Endothelial cell of umbilical vein (primary cell): ENCODE measurements around the gene MED8. TPM values are rescaled to one million over a fixed set of nuclear protein-coding genes. Genes with fewer than 3 reads are reported as not detected.

Experiments used
- BruUV-seq: library from RNA; stranded (reverse); fragments of 400-500 nt; replicated peaks from 2 replicates; lab custom pipeline; 2021; lab: Mats Ljungman, UMichigan
- CTCF ChIA-PET: fragments of 300-600, 350-600 bp; sonication (Branson Sonifier 250); formaldehyde crosslinking; loops from one replicate; lab custom pipeline; 2021; ENCODE audit warnings: antibody characterized with exemption, inconsistent platforms; lab: Charles Lee
- POLR2A ChIA-PET: fragments of 300-600, 350-600 bp; sonication (Branson Sonifier 250); formaldehyde crosslinking; loops from one replicate; lab custom pipeline; 2021; ENCODE audit warnings: antibody characterized with exemption, inconsistent platforms; lab: Charles Lee
- DNase-seq: peaks from one replicate; pipeline ENCODE4 v3.0.0-alpha.2; 2011; ENCODE audit warnings: low read depth, low spot score
- FAIRE-seq: peaks from 2 replicates; lab custom pipeline; 2011; peaks lifted over from hg19 to GRCh38; lab: Jason Lieb, UNC
- H2AFZ ChIP-seq: 2 replicates; pipeline ENCODE4 v1.6.0; 2012; ENCODE audit warnings: low read depth, low read length, control low read depth, inconsistent platforms
- H3K27ac ChIP-seq: 2 replicates; pipeline ENCODE4 v1.5.1; 2011; ENCODE audit warnings: low read depth, mild to moderate bottlenecking, control low read depth, low read length, moderate library complexity; ENCODE audit not compliant: insufficient read depth
- H3K27me3 ChIP-seq, 2 experiments: 2 replicates each; pipeline versions ENCODE4 v1.6.0 to v1.6.1; 2011; ENCODE audit warnings: low read length in 2 of 2, mixed read lengths in 1 of 2; ENCODE audit not compliant: control insufficient read depth in 2 of 2, insufficient read depth in 2 of 2
- H3K36me3 ChIP-seq, 2 experiments: 2 replicates in 1 of 2; 3 replicates in 1 of 2; pipeline ENCODE4 v1.5.1; 2011; ENCODE audit warnings: low read length in 2 of 2, mild to moderate bottlenecking in 1 of 2, moderate library complexity in 1 of 2; ENCODE audit not compliant: control insufficient read depth in 2 of 2, insufficient read depth in 2 of 2; ENCODE audit errors: extremely low read depth in 1 of 2
- H3K4me1 ChIP-seq: 3 replicates; pipeline ENCODE4 v1.5.1; 2011; ENCODE audit warnings: mild to moderate bottlenecking, low read length; ENCODE audit not compliant: control insufficient read depth, insufficient read depth; ENCODE audit errors: extremely low read depth
- H3K4me2 ChIP-seq: 2 replicates; pipeline ENCODE4 v1.6.1; 2011; ENCODE audit warnings: low read length, control low read depth, mixed read lengths; ENCODE audit not compliant: insufficient read depth
- H3K4me3 ChIP-seq, 3 experiments: fragments of 200-600 bp in 1 of 3; sonication (generic), shearing (Covaris generic) in 1 of 3; replicated peaks in 1 of 3; 2 replicates each; pipeline ENCODE4 v1.5.1; 2011 to 2016; ENCODE audit warnings: control low read depth in 3 of 3, low read length in 3 of 3, mild to moderate bottlenecking in 2 of 3, inconsistent platforms in 1 of 3, low read depth in 1 of 3, moderate library complexity in 1 of 3; ENCODE audit not compliant: insufficient read depth in 1 of 3
- H3K79me2 ChIP-seq: 2 replicates; pipeline ENCODE4 v1.6.0; 2012; ENCODE audit warnings: low read length, inconsistent platforms; ENCODE audit not compliant: control insufficient read depth, insufficient read depth
- H3K9ac ChIP-seq: replicated peaks from 2 replicates; pipeline ENCODE3; 2011; ENCODE audit warnings: low read length, control low read depth; ENCODE audit not compliant: insufficient read depth; ENCODE audit errors: extremely low read depth
- H3K9me1 ChIP-seq: replicated peaks from 3 replicates; pipeline ENCODE4 v1.6.0; 2011; ENCODE audit warnings: mild to moderate bottlenecking, low read length; ENCODE audit not compliant: control insufficient read depth, insufficient read depth; ENCODE audit errors: extremely low read depth
- H3K9me3 ChIP-seq: replicated peaks from 2 replicates; pipeline ENCODE4 v1.5.1; 2012; ENCODE audit warnings: low read length, inconsistent platforms; ENCODE audit not compliant: control insufficient read depth, insufficient read depth
- H4K20me1 ChIP-seq: replicated peaks from 2 replicates; pipeline ENCODE3; 2011; ENCODE audit warnings: mild to moderate bottlenecking, low read length; ENCODE audit not compliant: control insufficient read depth, insufficient read depth; ENCODE audit errors: extremely low read depth
- EZH2 ChIP-seq: IDR thresholded peaks from 2 replicates; pipeline ENCODE4 v1.6.1; 2012; ENCODE audit warnings: borderline replicate concordance, low read depth, mild to moderate bottlenecking, moderate library complexity, low read length, inconsistent platforms; ENCODE audit not compliant: severe bottlenecking
- FOS ChIP-seq: IDR thresholded peaks from 2 replicates; pipeline ENCODE4 v1.6.1; 2011; ENCODE audit warnings: mild to moderate bottlenecking, low read length, moderate library complexity, borderline replicate concordance; ENCODE audit not compliant: insufficient read depth
- GATA2 ChIP-seq: IDR thresholded peaks from 2 replicates; pipeline ENCODE4 v1.7.0; 2011; ENCODE audit warnings: low read depth, mild to moderate bottlenecking, moderate library complexity, mixed read lengths, low read length; ENCODE audit not compliant: insufficient read length, insufficient read depth
- JUN ChIP-seq: IDR thresholded peaks from 2 replicates; pipeline ENCODE4 v1.6.1; 2011; ENCODE audit warnings: borderline replicate concordance, low read depth; ENCODE audit not compliant: insufficient read length, insufficient read depth
- dilution Hi-C: fragments of 300-500 bp; cut with MboI; formaldehyde crosslinking; loops from one replicate; pipeline ENCODE4 v1.15.0; 2019; ENCODE audit warnings: low sequenced_read_pairs; ENCODE audit not compliant: extremely low pct_ligation_motif_present
- intact Hi-C: fragments of 100-400 bp; cut with micrococcal nuclease; formaldehyde crosslinking; loops from one replicate; pipeline ENCODE4 v1.10.0; 2022
- polyA plus RNA-seq, 4 experiments: library from polyadenylated mRNA; depleted of rRNA in 3 of 4; stranded (reverse) in 3 of 4; unstranded in 1 of 4; fragments of >200 nt; gene quantifications; 2 replicates each; pipeline versions ENCODE4 v1.2.1 to v1.2.3, GENCODE V29; 2011 to 2012; ENCODE audit warnings: missing spikeins in 1 of 4
- total RNA-seq: library from RNA; stranded (reverse); gene quantifications from 2 replicates; pipeline ENCODE4 v1.2.3, GENCODE V29; 2021
- TF ChIP-seq, protein P1 (sequence below), 2 donors: IDR thresholded peaks; 1 replicate in 1 of 2; 2 replicates in 1 of 2; pipeline ENCODE4 v1.5.1; 2011; ENCODE audit warnings: low read length in 2 of 2, mild to moderate bottlenecking in 2 of 2, moderate library complexity in 2 of 2, control low read depth in 1 of 2, inconsistent platforms in 1 of 2, low read depth in 1 of 2; ENCODE audit not compliant: insufficient read depth in 1 of 2; ENCODE audit errors: extremely low read depth in 1 of 2
- TF ChIP-seq, protein P2 (sequence below): IDR thresholded peaks from 2 replicates; pipeline ENCODE4 v1.6.1; 2011; ENCODE audit not compliant: insufficient read depth, insufficient read length

MED8 gene
- total and polyA plus RNA-seq, 2 donors (not counting 3 experiments of a cell fraction or from before 2014, with no cell fraction given): 19.6 to 45.6 TPM

- FAIRE-seq (no peak), DNase-seq (no peak)
- dilution Hi-C loops (loop anchor here (25.0 kb wide), 1 partner anchor 183 kb away; no protein-coding TSS in a partner anchor), intact Hi-C loops (no loop called here)
- Histone ChIP-seq H4K20me1 (no peaks in the 10 kb centered on the region), H3K9me1 (no peaks in the 10 kb centered on the region), H3K27ac (no peak overlapping the region), H3K9me3 (no peaks in the 10 kb centered on the region), H3K4me2 (no peak overlapping the region), H3K9ac (no peak overlapping the region), H3K36me3 (peaks cover 8 to 53% of the 10 kb centered on the region in 2 experiments), H3K79me2 (no peaks in the 10 kb centered on the region), H2AFZ (no peak overlapping the region), H3K27me3 (no peaks in the 10 kb centered on the region), H3K4me3 (no peak overlapping the region), H3K4me1 (peaks cover 5% of the 10 kb centered on the region)
- POLR2A ChIA-PET: no interaction called here
- CTCF ChIA-PET: interaction anchor here (1.1 to 2.0 kb wide), 2 partner anchors 183 to 193 kb away, joined by 3 to 4 read pairs; no protein-coding TSS in a partner anchor
- BruUV-seq: no TSS peak
- no peak for TF ChIP-seq JUN
- TF ChIP-seq, protein P1, sequence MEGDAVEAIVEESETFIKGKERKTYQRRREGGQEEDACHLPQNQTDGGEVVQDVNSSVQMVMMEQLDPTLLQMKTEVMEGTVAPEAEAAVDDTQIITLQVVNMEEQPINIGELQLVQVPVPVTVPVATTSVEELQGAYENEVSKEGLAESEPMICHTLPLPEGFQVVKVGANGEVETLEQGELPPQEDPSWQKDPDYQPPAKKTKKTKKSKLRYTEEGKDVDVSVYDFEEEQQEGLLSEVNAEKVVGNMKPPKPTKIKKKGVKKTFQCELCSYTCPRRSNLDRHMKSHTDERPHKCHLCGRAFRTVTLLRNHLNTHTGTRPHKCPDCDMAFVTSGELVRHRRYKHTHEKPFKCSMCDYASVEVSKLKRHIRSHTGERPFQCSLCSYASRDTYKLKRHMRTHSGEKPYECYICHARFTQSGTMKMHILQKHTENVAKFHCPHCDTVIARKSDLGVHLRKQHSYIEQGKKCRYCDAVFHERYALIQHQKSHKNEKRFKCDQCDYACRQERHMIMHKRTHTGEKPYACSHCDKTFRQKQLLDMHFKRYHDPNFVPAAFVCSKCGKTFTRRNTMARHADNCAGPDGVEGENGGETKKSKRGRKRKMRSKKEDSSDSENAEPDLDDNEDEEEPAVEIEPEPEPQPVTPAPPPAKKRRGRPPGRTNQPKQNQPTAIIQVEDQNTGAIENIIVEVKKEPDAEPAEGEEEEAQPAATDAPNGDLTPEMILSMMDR (IDR thresholded peaks at IDR 0.05; ENCODE audit: extremely low read depth in 1 of 2, insufficient read depth in 1 of 2, low read depth in 1 of 2, low read length in 2 of 2): no peak
- TF ChIP-seq EZH2: no peak
- TF ChIP-seq GATA2: no peak
- TF ChIP-seq, protein P2, sequence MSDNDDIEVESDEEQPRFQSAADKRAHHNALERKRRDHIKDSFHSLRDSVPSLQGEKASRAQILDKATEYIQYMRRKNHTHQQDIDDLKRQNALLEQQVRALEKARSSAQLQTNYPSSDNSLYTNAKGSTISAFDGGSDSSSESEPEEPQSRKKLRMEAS: no peak
- TF ChIP-seq FOS: no peak
These were observed 30.2 kb upstream of the MED8 start for GRCh38 chr1:43419627-43420425.
